Pancreas (tissue), 10 donors: ENCODE results near the gene CDADC1. TPM values are rescaled to one million over a fixed set of nuclear protein-coding genes. Genes with fewer than 3 reads are reported as not detected.

Experiments
- ATAC-seq, 4 donors: fragments of 200-7000 bp; cut with Tn5 transposase; one replicate each; pipeline versions ENCODE4 v1.8.0 to v1.9.1; 2020; ENCODE audit warnings: mild to moderate bottlenecking in 4 of 4, moderate library complexity in 4 of 4
- DNase-seq, 6 donors: peaks; one replicate each; pipeline ENCODE4 v3.0.0-alpha.2; 2020
- FAIRE-seq: peaks from 2 replicates; lab custom pipeline; 2012; peaks lifted over from hg19 to GRCh38; lab: Jason Lieb, UNC
- H3K27ac ChIP-seq, 4 donors: fragments of 200-600 bp; sonication (generic); 1 replicate in 3 of 4; 2 replicates in 1 of 4; pipeline versions ENCODE4 v1.5.0 to v1.8.0; 2020
- H3K27me3 ChIP-seq, 4 donors: fragments of 200-600 bp; one replicate each; pipeline ENCODE4 v1.8.0; 2021
- H3K36me3 ChIP-seq, 3 donors: fragments of 200-600 bp; sonication (generic) in 1 of 3; one replicate each; pipeline versions ENCODE4 v1.5.0 to v1.8.0; 2020 to 2021
- H3K4me1 ChIP-seq, 3 donors: fragments of 200-600 bp; one replicate each; pipeline ENCODE4 v1.8.0; 2021
- H3K4me3 ChIP-seq, 4 donors: fragments of 200-600 bp; sonication (generic) in 2 of 4; one replicate each; pipeline versions ENCODE4 v1.5.0 to v1.8.0; 2020 to 2021
- H3K9me3 ChIP-seq, 4 donors: fragments of 200-600 bp; one replicate each; pipeline ENCODE4 v1.8.0; 2021
- CTCF ChIP-seq, 4 donors: fragments of 200-600 bp; sonication (generic) in 3 of 4; IDR thresholded peaks; one replicate each; pipeline versions ENCODE4 v1.5.0 to v1.8.0; 2021; ENCODE audit warnings: antibody characterized with exemption in 4 of 4
- WGBS, 2 donors: extraction: QIAGEN DNeasy Blood & Tissue Kit; methylation state at CpG; one replicate each; pipeline ENCODE4 v1.1.7; 2013; 5-methylcytosine and 5-hydroxymethylcytosine counted together
- intact Hi-C, 3 donors: fragments of 100-400 bp; cut with DNase I; formaldehyde crosslinking; loops; one replicate each; pipeline versions ENCODE4 v1.11.1 to v1.14.2; 2022
- polyA plus RNA-seq, 2 donors: library from polyadenylated mRNA; stranded (reverse); fragments of 200-250 nt; gene quantifications; one replicate each; pipeline ENCODE4 v1.2.3, GENCODE V29; 2013
- total RNA-seq, 6 donors: library from RNA; stranded (reverse); fragmentation: NEBNext Ultra II Directional in 4 of 6; extraction: Animal tissue kit (Norgen Biotek cat#: 25700) in 4 of 6; gene quantifications; one replicate each; pipeline versions ENCODE4 v1.2.1 to v1.2.4, GENCODE V29; 2021 to 2023
- donor health status: healthy with polysubstance abuse.
- donor health status: DM: no; HTN: no; CAD: no; lungs with moderate emphysema.
- donor health status: DM: no; HTN: no; CAD: no.
- donor health status: control.
- donor health status: control.
- donor health status: Bipolar disorder and iron deficiency.
- donor health status: DM: yes; HTN: yes; CAD: no.
- donor health status: DM: no; HTN: no; CAD: no.
- donor health status: DM: no; HTN: no; CAD: no.
- donor health status: DM: yes; HTN: yes; CAD: no.

Gene CDADC1
- total and polyA plus RNA-seq, 8 donors = 2.5 to 4.4 (median 3.5) TPM

DNA sequence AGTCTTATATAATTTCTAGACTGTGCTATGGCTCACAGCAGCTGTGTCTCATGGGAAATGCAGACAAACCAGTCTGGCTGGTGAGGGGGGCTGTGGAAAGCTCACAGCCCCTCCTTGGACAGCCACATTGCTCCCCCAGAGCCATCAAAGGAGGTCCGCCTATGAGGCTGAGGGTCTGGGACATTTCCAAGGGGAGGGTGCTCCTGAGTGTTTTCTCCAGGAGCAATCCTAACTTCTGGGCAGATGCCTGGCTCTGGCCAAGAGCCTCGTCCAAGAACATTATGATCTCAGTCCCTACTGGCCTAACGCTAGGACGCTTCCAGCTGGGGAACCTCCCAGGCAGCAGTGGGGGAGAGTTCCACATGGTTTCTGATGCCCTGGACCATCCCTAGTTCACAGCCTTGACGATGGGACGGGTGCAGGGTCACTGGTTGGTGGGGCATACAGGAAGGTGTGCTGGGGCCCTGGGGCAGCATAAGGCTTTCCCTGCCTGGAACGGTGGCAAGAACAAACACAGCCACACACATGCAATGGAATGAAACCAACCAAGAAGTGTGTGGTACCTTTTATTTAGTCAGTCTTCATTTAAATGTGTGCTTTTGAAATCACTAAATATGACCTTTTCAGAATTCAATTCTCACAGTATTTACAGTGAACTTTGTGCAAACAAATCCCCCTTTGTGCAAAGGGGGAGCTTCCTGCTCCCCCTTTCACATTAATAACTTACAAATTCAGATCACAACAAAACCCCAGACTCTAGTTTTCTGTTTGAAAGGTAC is 60.6 kb downstream of the CDADC1 start:
- H3K9me3 ChIP-seq = no peaks in the 10 kb centered on the region
- TF ChIP-seq CTCF (IDR thresholded peaks at IDR 0.05) = no peak
- no peaks in the 10 kb centered on the region for H3K27me3 ChIP-seq
- H3K4me3 ChIP-seq = no peak overlapping the region
- peak overlapping the region; percentile 66 to 75 (median 72) for H3K27ac ChIP-seq
- intact Hi-C loops = no loop called here
- ATAC-seq (peak; percentile 79 to 88 (median 86)), DNase-seq (peak; percentile 50 to 77 (median 64)), FAIRE-seq (peak; percentile 45)
- H3K4me1 ChIP-seq = peaks cover 17 to 27% (median 22%) of the 10 kb centered on the region in 3 donors
- H3K36me3 ChIP-seq = no peaks in the 10 kb centered on the region
- WGBS, 2 donors = 14 to 18% methylated on average over 7 of the region's 7 CpGs

- Histone ChIP-seq H3K4me1 (peaks cover 17 to 22% (median 20%) of the 10 kb centered on the region in 3 donors), H3K36me3 (no peaks in the 10 kb centered on the region), H3K27me3 (no peaks in the 10 kb centered on the region), H3K27ac (peak overlapping the region; percentile 66 to 75 (median 72)), H3K4me3 (no peak overlapping the region), H3K9me3 (no peaks in the 10 kb centered on the region)
- 19 to 23% methylated on average over 11 of the region's 11 CpGs for WGBS, 2 donors
- no peak for TF ChIP-seq CTCF (IDR thresholded peaks at IDR 0.05)
- peak in 5 of 6 donors; percentile 67 to 84 (median 77) for DNase-seq
- peak; percentile 68 to 78 (median 74) for ATAC-seq
- FAIRE-seq = no peak
- intact Hi-C loops = no loop called here
These were observed 61.2 kb downstream of the CDADC1 start for GRCh38 chr13:49308921-49309408.

DNA sequence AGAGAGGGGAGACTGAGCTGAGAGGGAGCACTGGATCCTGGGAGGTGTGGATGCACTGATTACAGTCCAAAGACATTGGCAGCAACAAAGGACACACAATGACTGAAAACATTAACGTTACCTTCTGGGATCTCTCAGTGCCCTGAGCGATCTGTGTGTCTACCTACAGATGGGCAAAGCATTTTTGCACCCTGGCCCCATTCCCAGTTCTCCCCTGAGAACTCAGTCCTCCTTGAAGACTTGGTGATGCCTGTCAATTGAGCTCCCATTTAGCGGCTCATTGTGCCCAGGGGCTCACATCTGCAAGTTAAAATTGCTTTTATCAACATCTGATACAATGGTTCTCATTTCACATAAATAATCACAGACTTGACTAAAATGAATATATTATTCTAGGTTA is 62.5 kb downstream of the CDADC1 start:
- DNase-seq (no peak), FAIRE-seq (no peak), ATAC-seq (no peak)
- Histone ChIP-seq H3K36me3 (no peaks in the 10 kb centered on the region), H3K4me3 (no peak overlapping the region), H3K9me3 (no peaks in the 10 kb centered on the region), H3K27ac (no peak overlapping the region), H3K4me1 (peaks cover 17 to 22% (median 20%) of the 10 kb centered on the region in 3 donors), H3K27me3 (no peaks in the 10 kb centered on the region)
- 93 to 96% methylated on average over 3 of the region's 3 CpGs for WGBS, 2 donors
- TF ChIP-seq CTCF (IDR thresholded peaks at IDR 0.05) = no peak
- intact Hi-C loops = no loop called here

DNA sequence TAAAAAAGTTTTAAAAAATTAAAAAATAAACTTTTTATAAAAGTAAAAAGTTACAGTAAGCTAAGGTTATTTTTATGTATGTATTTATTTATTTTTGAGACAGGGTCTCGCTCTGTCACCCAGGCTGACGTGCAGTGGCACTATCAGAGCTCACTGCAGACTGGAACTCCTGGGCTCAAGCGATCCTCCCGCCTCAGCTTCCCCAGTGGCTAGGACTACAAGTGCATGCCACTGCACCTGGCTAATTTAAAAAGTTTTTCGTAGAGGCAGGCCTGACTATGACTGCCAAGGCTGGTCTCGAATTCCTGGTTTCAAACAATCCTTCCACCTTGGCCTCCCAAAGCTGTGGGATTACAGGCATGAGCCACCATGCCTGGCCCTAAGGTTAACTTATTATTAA is 64.1 kb downstream of the CDADC1 start:
- Histone ChIP-seq H3K27ac (no peak overlapping the region), H3K4me3 (no peak overlapping the region), H3K9me3 (no peaks in the 10 kb centered on the region), H3K4me1 (peaks cover 17 to 22% (median 20%) of the 10 kb centered on the region in 3 donors), H3K36me3 (no peaks in the 10 kb centered on the region), H3K27me3 (no peaks in the 10 kb centered on the region)
- ATAC-seq (no peak), FAIRE-seq (no peak), DNase-seq (no peak)
- intact Hi-C loops = no loop called here
- 94 to 96% methylated on average over 6 of the region's 6 CpGs for WGBS, 2 donors
- no peak for TF ChIP-seq CTCF (IDR thresholded peaks at IDR 0.05)
